NCI-H146 (cell line): Measurements from ENCODE around the gene GALNT10.
A peak's percentile ranks its signal among the peaks of the same experiment; 100 is the strongest.

ENCODE experiments used
- DNase-seq: peaks from one replicate; lab custom pipeline; 2025; lab: John Stamatoyannopoulos, UW

Gene GALNT10

DNA sequence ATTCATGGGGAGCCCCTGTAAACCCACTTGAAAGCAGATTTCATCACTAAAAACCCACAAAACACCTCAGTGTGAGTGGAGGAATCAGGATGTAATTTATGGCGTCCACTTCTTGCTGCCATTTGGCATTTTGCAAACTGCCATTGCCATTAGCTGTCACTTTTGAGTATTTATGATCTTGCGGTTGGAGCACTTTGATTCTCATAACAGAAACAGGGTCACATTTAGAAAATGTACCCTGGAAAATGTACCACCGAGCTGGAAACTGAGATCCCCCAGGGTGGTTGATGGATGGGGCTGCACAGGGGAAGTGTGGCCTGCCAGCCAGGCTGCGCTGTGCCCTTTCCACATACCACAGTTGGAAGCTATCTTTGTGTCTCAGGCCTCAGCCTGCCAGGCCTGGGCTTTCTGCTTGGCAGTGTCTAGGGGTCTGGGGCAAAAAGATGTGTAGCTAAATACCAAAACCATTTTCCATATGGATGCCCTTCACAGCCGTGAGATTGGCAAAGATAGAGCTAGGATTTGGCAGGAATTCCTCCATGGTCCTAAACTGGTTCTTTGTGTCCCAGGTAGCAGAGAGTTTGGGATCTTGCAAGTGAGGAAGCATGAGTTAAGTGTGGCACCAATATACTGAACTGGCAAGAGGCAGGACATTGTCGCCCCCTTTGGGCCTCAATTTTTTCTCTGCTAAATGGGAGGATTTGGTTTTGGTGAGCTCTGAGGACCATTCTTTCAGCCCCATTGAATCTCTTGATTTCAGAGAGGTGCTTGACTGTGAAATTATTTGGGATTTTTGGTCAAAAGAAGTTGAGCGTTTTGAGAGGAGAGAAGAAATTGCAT, 46.2 kb downstream of the GALNT10 start:
- DNase-seq: no peak

DNA sequence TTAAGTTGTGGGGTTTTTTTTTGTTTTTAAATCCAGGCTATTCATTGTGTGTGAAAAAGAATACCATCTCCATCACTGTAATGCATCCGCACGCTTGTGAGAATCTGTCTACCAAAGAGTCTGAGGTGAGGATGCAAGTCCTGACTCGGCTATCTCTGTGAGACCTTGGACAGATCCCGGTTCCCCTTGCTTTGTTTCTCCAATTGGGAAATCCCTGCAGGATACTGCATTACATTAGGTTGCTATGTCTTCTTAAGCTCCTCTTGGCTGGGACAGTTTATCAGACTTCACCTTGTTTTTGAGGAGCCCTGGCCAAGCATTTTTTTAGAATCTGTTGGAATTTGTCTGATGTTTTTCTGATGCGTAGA, 46.8 kb downstream of the GALNT10 start:
- no peak for DNase-seq

DNA sequence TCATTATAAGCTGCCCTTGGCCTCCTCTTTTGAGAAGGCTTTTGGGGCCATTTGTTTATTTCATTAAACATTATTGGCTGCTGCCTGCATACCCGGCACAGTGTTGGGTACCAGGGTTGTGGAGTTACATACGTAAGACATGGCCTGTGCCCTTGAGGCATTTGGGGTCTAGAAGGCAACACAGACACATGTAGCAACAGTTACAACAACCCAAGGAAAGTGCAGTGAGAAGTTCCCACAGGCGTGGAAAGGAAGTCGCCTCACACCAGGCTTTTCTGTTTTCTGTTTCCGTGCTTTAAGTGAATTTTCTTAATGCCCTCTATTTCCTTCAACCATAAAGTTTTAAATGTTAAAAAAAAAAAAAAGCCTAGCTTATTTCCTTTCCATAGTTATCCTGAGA, 47.4 kb downstream of the GALNT10 start:
- no peak for DNase-seq

DNA sequence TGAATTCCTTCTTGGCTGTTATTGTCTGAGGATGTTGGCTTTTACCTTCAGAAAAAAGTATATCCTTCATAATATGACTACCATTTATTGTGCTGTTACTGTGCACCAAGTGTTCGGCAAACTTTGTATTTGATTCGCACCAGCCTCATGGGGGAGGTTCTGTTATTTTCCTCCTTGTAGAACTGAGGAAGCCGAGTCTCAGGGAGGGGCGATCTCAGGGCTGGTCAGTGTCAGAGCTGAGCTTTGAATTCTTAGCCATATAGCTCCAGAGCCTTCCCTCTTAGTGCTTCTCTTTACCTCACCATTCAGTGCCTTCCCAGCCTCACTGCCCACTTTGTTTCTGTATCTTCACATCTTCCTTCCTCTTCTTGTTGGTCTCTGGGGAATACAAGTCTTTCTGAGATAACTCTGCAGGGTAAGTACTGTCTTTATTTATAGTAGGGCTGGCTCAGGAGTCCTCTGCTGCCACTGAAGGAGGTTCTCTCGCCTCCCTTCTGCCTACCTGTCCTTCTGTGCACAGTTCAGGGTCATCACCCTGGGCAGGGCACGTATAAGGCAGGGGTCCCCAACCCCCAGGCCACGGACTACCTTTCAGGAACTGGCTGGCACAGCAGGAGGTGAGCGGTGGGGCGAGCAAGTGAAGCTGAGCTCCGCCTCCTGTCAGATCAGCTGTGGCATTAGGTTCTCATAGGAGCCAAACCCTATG, 48.4 kb downstream of the GALNT10 start:
- DNase-seq: no peak

DNA sequence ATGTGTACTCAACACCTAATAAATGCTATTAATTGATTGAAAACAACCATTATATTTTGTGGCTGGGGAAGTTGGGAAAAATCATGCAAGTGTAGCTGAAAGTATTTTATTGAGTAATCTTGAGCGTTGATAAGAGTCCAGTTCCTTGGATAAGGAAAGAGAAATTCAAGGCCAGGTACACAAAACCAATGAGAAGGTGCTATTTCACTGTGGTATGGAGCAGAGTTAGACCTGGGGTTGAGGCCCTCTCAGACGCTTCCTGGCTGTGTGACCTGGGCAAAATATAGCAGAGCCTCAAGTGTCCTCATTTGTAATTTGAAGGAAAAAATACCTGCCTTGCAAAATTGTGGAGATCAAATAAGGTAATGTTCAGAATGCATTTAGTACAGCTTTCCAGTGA, 50.1 kb downstream of the GALNT10 start:
- no peak for DNase-seq

DNA sequence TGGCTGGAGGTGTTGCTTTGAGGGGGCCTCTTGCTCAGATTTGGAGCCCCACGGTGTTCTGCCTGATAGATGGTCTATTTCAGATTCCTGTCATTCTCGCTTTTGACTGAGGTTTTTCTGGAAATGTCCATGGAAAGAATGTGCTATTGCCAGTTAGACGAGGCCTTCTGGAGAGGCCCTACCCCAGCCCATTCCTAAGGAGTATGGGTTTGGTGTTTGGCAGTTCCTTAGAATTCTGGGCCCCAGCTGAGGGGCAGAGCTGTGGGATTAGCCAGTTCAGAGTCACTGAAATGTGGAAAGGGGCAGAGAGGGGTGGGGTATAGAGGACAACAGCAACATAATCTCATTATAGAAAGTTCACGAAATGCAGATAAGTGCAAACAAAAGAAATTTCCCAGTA, 50.5 kb downstream of the GALNT10 start:
- DNase-seq: no peak

DNA sequence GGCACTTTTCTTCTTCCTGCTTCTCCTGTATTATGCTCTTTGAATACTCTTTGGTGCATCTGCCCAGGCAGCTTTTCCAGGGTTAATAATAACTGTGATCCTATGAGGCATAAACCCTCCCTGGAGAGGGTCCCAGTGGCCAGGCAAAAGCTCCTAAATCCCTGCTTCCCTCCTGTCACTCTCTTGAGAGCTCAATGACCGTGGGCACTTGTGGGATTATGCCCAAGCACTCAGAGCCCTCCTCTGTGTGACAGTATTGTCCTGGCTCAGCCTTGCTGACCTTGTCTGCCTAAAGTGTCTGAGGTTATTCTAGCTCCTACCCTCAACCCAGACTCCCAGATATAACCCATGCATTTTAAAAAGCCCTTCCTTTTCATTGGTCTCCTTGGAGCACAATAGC, 51.9 kb downstream of the GALNT10 start:
- DNase-seq: no peak

DNA sequence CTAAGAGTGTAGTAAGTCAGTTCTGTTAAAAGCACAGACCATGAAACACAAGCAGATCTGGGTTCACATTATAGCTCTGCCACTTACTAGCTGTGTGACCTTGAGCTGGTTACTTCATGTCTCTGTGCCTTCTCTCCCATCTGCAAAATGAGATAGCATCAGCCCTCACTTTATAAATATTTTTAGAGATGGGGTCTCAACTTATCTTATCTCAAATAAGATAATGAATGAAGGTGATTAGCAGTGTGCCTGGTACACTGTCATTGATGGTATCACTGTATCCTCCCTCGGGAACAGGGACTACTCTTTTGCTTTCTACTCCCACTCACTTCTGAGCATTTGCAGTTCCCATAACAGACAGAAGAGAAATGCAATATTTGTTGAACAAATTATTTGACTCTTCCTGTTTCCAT, 52.4 kb downstream of the GALNT10 start:
- no peak for DNase-seq

DNA sequence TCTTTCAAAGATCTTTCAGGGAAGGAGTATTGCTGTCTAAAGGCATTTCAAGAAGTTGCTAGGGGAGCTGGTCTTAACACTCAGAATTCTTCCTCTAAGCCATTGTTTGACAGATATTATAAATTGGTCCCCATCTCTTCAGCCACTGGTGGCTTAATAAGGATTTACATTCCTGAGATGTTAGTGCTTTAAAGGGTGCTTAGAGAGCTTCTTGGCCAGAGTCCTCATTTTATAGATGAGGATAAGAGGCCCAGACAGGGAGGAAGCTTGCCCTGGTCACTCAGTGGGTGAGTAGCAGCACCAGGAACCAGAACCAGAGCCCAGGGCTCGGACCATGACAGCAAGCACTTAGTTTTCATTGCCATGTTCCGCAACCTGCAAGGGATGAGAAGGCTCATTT, 53.2 kb downstream of the GALNT10 start:
- no peak for DNase-seq

DNA sequence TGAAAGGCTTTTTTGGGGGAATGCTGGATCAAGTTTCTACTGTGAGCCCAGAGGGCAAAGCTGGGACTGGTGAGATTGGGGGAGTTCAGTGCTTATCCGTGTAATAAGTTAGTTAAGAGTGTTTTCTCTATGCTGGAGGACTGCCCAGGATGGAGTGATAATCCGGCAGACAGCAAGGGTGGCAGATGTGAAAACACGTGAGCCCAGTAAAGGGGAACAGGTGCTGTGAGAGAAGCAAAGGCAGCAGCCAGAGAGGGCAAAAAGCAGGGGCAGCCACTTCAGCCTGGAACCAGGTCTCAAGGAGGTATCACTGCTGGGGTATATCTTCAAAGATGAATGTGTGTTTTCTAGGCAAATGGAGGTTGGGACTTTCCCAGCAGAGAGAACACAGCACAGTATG, 53.9 kb downstream of the GALNT10 start:
- no peak for DNase-seq

DNA sequence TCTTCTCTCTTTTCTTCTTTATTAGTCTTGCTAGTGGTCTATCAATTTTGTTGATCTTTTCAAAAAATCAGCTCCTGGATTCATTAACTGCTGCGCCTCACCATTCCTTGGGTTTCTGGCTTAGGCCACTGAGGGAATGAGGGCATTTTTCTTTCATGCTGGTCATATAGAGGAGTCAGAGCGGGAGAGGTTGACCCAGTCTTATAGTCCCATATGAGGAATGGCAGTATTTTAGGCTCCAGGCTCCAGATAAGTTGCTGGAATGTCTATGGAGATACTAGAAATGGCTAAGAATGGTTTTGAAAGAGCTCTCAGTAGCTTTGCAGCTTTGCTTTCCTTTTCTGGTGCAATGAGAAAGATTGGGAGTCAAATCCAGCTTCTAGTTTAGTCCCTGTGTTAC, 58.2 kb downstream of the GALNT10 start:
- DNase-seq: no peak

DNA sequence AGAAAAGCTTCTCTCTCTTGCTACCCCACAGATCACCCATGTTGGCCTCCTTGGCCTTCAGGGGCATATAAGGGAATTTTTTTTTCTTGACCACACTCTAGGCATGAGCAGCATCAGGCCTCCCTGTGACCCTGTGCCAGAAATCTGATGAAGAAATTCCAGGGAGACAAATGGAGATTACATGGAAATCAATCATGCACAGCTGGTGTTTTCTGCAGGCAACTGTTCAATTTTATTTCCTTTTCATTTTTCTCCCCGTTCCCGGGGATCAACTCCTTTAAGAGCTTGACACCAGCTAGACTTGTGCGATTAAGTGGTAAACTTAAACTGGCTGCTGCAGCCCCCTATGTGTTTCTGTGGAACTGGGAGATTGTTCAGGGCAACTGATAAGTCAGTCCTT, 59.3 kb downstream of the GALNT10 start:
- DNase-seq: no peak

DNA sequence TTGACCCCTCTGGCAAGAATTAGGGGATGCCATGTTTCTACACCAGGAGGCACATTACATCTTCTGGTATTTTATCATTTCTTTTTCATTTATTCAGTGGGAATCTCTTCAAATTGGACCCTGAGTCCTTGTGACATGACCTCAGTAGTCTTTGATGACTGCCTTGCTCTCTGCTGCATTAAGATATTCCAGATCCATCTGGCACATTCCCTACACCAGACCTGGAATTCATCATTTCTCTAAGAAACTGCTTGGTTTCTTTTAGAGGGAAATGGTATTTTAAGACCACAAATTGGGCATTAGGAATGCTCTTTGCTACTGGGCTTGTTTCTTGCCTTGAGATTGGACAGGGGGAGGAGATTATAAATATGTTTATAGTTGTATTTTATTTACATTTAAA, 61.0 kb downstream of the GALNT10 start:
- DNase-seq: no peak

DNA sequence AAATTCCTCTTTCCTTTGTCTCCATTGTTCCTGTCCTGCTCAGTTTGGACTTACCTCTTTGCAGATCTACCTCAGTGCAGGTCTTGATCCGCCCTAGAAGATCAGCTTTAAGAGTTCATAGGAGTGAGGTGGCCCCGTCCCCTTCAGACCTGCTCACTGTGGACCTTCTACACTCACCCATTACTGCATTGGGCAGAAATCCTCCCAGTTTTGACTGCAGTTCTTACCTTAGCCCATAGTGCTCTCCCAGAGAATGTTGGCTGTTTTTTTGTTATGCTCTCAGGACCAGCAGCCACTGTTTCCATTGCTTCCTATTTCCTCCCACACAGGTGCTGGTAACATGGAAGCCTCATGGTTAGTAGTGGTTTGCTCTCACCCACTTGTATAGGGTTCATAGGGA, 63.3 kb downstream of the GALNT10 start:
- DNase-seq: no peak

DNA sequence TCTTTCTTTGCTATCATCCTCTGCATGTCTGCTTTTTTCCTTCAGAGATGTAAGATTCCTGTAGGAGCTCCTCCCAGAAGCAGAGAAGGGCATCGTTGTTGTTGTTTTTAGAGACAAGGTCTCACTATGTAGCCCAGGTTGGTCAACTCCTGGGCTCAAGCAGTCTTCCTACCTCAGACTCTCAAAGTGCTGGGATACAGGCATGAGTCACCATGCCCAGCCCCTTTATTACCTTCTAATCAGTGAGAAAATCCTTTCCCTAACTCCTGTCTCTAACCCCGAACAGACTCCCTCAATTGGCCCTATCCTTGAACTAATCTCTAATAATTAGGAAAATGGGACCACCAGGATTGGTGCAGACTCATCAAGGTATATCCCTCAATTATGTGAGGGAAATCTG, 64.4 kb downstream of the GALNT10 start:
- no peak for DNase-seq

DNA sequence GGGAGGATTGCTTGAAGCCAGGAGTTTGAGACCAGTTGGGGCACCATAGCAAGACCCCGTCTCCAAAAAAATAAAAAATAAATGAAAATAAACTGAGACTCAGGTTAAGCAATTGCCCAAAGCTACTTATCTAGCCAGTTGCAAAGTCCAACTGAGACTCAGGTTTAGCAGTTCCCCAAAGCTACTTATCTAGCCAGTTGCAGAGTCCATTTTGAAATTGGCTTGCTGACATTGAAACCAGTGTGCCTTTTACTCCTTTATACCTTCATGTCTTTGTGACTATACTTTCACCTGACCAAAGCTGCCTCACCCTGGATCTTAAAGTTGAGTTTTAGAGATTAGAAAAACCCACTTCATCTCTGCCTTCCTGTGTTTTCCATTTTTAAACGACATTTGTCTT, 66.5 kb downstream of the GALNT10 start:
- DNase-seq: no peak

DNA sequence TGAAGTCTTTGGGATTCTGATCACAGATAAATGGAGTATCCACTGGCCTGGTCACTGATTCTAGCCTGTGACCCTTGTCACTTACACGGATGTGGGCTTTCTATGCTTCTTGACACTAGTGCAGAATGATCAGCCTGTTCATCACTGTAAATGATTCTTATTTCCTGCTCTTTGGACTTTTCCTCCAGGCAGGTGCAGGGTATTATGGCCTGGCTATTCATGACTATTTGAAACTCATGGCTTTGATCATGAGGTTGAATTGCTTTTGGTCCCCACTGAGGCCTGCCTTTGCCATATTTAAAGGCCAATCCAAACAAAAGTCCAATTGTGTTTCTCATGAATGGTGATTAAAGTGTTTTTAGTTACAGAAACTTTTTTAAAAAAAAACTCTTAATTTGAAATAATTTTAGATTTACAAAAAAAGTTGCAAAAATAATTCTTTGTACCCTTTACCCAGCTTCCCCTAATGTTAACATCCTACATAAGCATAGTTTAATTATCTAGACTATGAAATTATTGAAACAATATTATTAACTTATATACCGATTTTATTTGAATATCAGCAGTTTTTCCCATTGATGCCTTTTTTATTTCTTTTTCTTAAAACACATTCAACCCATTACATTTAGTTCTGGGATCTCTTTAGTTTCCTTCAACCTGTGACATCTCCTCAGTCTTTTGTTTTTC, 68.1 kb downstream of the GALNT10 start:
- peak; percentile 23 for DNase-seq

DNA sequence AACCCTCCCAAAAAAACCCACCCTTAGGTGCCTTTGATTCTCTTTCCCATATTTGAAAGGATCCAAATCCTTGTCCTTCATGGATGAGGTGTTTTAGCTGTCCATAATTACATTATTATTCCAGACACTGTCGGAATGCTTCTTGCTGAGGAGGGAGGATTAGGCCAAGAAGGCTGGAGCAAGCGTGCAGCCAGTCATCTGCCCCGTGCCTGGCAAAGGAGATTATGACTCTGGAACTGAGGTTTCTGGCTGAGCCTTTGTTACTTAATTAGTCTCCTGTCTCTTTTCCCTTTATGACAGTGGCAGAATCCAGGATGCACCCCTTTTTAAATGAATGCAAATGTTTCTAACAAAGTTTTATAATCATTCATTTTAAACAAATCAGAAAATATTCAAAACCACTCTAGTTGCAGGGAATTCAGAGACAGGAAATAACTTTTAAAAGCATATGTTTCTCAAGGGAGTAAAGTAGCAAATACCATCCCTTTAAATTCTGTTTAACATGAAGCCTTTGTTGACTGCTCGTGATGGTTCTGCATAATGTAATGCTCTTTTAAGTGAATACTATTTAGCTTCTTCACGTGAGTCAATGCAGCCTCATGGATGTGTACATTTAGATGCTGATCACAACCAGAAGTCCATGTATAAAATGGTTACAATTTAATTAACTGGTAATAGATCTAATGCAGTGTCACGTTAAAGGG, 69.8 kb downstream of the GALNT10 start:
- no peak for DNase-seq

DNA sequence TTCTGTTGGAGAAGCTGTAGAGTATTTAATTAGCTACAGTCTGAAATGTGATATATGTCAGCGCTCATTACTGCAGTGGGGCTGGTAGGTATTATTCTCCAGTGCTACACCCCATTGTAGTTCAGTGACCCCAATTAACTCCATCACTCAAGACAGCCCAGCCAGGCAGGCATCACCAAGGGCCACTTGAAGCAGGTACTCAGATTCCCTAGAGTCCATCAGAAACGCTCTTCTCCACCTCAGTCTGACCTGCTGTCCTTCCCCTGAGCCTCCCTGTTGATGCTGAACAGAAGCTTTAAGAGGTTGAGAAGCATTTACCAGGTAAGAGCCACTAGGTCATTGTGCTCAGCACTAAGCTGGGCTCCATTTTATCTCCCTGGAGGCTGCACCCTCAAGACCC, 71.8 kb downstream of the GALNT10 start:
- no peak for DNase-seq

DNA sequence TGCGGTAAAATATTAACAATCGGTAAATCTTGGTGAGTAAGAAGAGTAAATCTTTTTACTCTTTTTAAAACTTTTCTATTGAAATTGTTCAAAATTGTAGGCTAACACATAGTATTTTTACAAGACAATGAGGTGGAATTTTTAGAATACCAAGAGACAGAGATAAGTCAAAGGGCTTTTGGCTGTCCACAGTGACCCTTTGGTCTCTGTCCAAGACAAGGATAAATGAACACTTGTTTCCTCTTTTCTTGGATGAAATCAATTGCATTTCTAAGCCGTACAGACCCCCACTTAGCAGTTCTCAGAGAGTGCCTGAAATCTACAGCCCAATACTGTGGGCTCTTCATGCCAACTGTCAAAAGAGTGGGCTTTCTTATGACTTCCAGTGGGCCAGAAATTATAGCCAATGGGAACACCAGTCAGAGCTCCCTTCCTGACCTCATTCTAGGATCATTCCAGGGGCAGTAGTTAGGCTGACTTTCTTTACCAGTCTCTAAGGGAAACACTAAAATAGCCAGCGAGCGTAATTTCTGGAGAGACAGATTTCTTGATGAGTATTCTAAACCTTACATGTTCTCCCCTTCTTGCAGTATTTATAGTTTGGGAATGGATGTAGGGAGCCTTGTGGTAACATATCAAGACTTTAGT, 74.1 kb downstream of the GALNT10 start:
- DNase-seq: no peak

DNA sequence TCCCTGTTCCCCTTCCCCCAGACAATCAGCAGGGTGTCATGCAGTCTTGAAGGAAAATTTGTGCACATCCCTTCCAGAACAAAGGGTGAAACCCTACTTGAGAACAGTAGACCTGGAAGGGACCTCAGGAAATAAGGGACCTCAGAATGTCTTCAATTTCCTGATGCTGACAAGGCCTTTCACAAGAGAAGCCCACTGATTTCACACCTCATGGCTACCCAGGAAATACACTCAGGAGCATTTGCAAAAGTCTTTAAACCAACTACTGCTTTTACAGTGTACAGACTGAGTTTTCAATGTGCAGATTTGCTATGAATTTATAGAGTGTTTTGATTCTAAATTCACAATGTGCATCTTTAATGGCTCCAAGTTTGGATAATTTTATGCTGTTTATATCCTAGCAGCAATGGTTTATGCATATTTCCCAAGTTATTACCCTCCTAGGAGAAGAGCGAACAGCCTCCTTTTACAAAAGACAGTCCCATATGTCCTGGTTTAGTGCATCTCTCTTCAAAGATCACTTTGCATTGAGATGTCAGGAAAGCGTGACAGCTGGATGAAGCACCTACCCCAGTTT, 74.8 kb downstream of the GALNT10 start:
- no peak for DNase-seq

DNA sequence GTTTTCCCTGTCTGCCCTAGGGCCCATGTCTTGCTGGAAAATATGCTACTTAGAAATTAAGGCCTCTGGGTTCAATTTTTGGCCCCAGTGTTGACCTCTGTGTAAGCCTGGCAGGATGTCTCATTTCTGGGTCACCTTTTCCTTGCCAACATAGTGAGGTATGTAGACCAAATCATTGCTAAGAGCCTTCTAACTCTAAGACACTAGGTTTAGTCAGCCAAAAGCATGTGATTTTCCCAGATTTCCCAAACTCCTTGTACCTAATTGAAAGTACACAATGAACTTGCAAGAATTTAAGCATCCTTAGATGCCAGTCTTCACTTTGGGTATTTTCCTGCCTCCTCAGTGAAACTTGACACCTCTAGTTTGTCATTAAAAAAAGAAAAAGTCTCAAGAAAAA, 77.0 kb downstream of the GALNT10 start:
- DNase-seq: no peak
